ENCODE measurements around the gene PILRA.

PILRA gene

GRCh38 chr7:100353685-100354330 is 19.5 kb upstream of the PILRA start:
- DNase-seq (ENCODE audit: low read depth in 2 of 2): no peak
- H3K4me3 ChIP-seq (replicated peaks in 1 of 2; ENCODE audit: low read depth in 2 of 2, low read length in 2 of 2): no peak overlapping the region
- TF ChIP-seq, protein P1, sequence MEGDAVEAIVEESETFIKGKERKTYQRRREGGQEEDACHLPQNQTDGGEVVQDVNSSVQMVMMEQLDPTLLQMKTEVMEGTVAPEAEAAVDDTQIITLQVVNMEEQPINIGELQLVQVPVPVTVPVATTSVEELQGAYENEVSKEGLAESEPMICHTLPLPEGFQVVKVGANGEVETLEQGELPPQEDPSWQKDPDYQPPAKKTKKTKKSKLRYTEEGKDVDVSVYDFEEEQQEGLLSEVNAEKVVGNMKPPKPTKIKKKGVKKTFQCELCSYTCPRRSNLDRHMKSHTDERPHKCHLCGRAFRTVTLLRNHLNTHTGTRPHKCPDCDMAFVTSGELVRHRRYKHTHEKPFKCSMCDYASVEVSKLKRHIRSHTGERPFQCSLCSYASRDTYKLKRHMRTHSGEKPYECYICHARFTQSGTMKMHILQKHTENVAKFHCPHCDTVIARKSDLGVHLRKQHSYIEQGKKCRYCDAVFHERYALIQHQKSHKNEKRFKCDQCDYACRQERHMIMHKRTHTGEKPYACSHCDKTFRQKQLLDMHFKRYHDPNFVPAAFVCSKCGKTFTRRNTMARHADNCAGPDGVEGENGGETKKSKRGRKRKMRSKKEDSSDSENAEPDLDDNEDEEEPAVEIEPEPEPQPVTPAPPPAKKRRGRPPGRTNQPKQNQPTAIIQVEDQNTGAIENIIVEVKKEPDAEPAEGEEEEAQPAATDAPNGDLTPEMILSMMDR (IDR thresholded peaks at IDR 0.05; ENCODE audit: low read depth, low read length): no peak

- DNase-seq (ENCODE audit: low read depth in 2 of 2): no peak
- H3K4me3 ChIP-seq (replicated peaks in 1 of 2; ENCODE audit: low read depth in 2 of 2, low read length in 2 of 2): no peak overlapping the region
- TF ChIP-seq, protein P1 (IDR thresholded peaks at IDR 0.05; ENCODE audit: low read depth, low read length): no peak
Observed at GRCh38 chr7:100356416-100357068, 16.7 kb upstream of the PILRA start.

DNA sequence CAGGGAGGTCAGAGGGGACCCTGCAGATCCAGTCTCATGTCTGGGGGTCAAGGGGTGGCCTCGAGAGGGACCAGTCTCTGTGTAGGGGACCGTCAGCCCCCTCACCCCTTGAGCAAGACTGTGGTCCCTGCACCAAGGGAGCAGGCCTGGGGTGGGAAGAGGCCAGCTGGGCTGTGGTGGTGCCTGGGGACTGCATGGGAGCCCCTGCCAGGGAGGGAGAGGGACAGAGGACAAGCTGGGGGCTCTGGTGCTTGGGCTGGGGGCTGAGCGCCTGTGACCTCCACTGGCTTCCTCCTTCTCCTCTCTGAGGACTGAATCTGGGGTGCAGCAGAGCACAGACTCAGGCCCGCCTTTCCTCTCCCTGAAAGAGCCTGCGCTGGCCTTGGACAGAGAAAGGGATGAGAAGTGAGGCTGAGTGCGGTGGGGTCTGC is 16.1 kb upstream of the PILRA start:
- TF ChIP-seq, protein P1 (IDR thresholded peaks at IDR 0.05; ENCODE audit: low read depth, low read length): no peak
- no peak overlapping the region for H3K4me3 ChIP-seq (replicated peaks in 1 of 2; ENCODE audit: low read depth in 2 of 2, low read length in 2 of 2)
- no peak for DNase-seq (ENCODE audit: low read depth in 2 of 2)

DNA sequence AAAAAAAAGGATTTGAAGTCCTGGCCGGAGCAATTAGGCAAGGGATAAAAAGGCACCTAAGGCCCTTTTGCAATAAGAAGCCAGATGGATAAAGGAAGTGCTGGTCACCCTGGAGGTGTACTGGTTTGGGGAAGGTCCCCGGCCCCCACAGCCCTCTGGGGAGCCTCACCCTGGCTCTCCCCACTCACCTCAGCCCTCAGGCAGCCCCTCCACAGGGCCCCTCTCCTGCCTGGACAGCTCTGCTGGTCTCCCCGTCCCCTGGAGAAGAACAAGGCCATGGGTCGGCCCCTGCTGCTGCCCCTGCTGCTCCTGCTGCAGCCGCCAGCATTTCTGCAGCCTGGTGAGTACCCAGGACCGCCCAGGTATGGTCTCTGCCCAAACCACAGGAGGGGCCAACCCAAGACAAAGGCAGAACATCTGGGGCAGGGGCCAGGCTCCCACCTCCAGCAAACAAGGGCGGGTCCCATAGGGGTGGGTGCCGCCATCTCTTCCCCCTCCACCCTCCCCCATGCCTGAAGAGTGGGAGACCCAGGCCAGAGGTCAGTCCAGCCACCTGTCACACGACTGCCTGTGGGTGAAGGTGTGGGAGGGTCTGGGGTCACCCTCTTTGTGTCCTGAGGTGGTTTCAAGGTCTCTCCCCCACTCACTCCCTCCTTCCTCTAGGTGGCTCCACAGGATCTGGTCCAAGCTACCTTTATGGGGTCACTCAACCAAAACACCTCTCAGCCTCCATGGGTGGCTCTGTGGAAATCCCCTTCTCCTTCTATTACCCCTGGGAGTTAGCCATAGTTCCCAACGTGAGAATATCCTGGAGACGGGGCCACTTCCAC is 15.0 kb upstream of the PILRA start, which contains the start of gene PILRB:
PILRB (plus strand) TSS at position 91 of the 830 bp plus-strand sequence; CDS start at position 277, 186 bp downstream.
- TF ChIP-seq, protein P1 (IDR thresholded peaks at IDR 0.05; ENCODE audit: low read depth, low read length): peak; percentile 12
- no peak for DNase-seq (ENCODE audit: low read depth in 2 of 2)
- H3K4me3 ChIP-seq (replicated peaks in 1 of 2; ENCODE audit: low read depth in 2 of 2, low read length in 2 of 2): no peak within 1 kb of the TSS

DNA sequence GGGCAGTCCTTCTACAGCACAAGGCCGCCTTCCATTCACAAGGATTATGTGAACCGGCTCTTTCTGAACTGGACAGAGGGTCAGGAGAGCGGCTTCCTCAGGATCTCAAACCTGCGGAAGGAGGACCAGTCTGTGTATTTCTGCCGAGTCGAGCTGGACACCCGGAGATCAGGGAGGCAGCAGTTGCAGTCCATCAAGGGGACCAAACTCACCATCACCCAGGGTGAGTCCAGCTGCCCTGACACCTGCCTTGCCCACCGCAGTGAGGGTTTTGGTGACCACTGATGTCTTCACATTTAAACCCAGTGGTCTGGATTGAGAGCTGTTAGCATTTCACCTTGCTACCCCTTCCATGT is 14.5 kb upstream of the PILRA start:
- TF ChIP-seq, protein P1 (IDR thresholded peaks at IDR 0.05; ENCODE audit: low read depth, low read length): no peak
- DNase-seq (ENCODE audit: low read depth in 2 of 2): no peak
- no peak overlapping the region for H3K4me3 ChIP-seq (replicated peaks in 1 of 2; ENCODE audit: low read depth in 2 of 2, low read length in 2 of 2)

DNA sequence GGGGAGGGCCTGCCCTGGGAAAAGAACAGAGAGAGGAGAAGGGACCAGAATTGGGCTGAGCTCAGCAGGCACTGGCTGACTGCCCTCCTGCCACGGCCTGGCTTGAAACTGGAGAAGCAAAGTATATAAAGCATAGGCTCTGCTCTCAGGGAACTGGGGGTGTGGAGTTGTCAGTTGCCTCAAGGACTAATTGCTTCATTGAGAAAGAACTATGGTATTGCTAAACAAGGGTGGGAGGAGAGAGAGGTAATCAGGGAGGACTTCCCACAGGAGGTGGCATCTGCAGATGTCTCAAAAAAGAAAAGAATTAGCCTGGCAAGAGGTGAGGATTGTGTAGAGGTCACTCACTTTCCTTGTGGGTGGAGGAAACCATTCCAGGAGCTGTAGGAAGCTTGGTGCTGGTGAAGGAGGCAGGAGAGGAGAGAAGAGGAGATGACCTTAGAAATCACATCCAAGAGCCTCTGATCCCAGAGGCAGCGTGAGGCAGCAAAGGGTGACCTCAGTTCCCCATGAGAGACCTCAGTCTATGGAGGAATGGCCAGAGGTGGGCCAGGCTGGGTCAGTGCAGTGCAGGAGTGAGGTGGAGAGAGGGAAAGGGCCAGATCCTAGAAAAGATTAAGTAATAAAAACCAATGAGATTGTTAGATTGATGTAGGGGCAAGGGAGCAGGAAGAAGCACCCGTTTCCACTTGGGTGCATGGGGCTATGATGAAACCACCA is 13.0 kb upstream of the PILRA start:
- TF ChIP-seq, protein P1 (IDR thresholded peaks at IDR 0.05; ENCODE audit: low read depth, low read length): no peak
- DNase-seq (ENCODE audit: low read depth in 2 of 2): no peak
- H3K4me3 ChIP-seq (replicated peaks in 1 of 2; ENCODE audit: low read depth in 2 of 2, low read length in 2 of 2): no peak overlapping the region
